ENCODE data around the gene EIF2AK2.

Gene EIF2AK2

GRCh38 chr2:37191747-37192146 is 35.0 kb upstream of the EIF2AK2 start:
- ATAC-seq = no peak
- TF ChIP-seq ARNTL (CRISPR knock-in tag; IDR thresholded peaks at IDR 0.05; ENCODE audit: borderline replicate concordance, low read depth) (no peak), ZNF8 (CRISPR knock-in tag; IDR thresholded peaks at IDR 0.05) (no peak), CSDC2 (CRISPR knock-in tag; IDR thresholded peaks at IDR 0.05) (no peak), CSRNP3 (CRISPR knock-in tag; IDR thresholded peaks at IDR 0.05) (no peak), TSHZ2 (CRISPR knock-in tag; IDR thresholded peaks at IDR 0.05) (no peak), OSR1 (CRISPR knock-in tag; IDR thresholded peaks at IDR 0.05) (no peak), ZFP30 (CRISPR knock-in tag; IDR thresholded peaks at IDR 0.05) (no peak)

GRCh38 chr2:37191253-37191652 is 34.5 kb upstream of the EIF2AK2 start:
- TF ChIP-seq POU6F1 (CRISPR knock-in tag; IDR thresholded peaks at IDR 0.05; ENCODE audit: borderline replicate concordance, low read depth) = no peak
- no peak for TF ChIP-seq OSR1 (CRISPR knock-in tag; IDR thresholded peaks at IDR 0.05)
- TF ChIP-seq BACH2 (CRISPR knock-in tag; IDR thresholded peaks at IDR 0.05; ENCODE audit: borderline replicate concordance) = no peak
- TF ChIP-seq GLIS3 (CRISPR knock-in tag; IDR thresholded peaks at IDR 0.05) = no peak
- TF ChIP-seq PPARA (CRISPR knock-in tag; IDR thresholded peaks at IDR 0.05; ENCODE audit: borderline replicate concordance) = no peak
- TF ChIP-seq SNAI2 (CRISPR knock-in tag; IDR thresholded peaks at IDR 0.05) = no peak
- no peak for TF ChIP-seq TCF4 (CRISPR knock-in tag; IDR thresholded peaks at IDR 0.05; ENCODE audit: borderline replicate concordance)
- TF ChIP-seq ZC3H10 (CRISPR knock-in tag; IDR thresholded peaks at IDR 0.05) = no peak
- no peak for TF ChIP-seq CSDC2 (CRISPR knock-in tag; IDR thresholded peaks at IDR 0.05)
- TF ChIP-seq ZFP30 (CRISPR knock-in tag; IDR thresholded peaks at IDR 0.05) = no peak
- TF ChIP-seq ZNF70 (CRISPR knock-in tag; IDR thresholded peaks at IDR 0.05) = no peak
- no peak for TF ChIP-seq TSHZ2 (CRISPR knock-in tag; IDR thresholded peaks at IDR 0.05)
- no peak for TF ChIP-seq ZNF8 (CRISPR knock-in tag; IDR thresholded peaks at IDR 0.05)
- TF ChIP-seq RARB (CRISPR knock-in tag; IDR thresholded peaks at IDR 0.05) = no peak
- TF ChIP-seq ISL1 (CRISPR knock-in tag; IDR thresholded peaks at IDR 0.05) = no peak
- no peak for TF ChIP-seq ZFP3 (CRISPR knock-in tag; IDR thresholded peaks at IDR 0.05)
- no peak for ATAC-seq

GRCh38 chr2:37190290-37190689 is 33.5 kb upstream of the EIF2AK2 start:
- ATAC-seq = no peak
- TF ChIP-seq ZNF70 (CRISPR knock-in tag; IDR thresholded peaks at IDR 0.05) (no peak), ZC3H10 (CRISPR knock-in tag; IDR thresholded peaks at IDR 0.05) (no peak), POU6F1 (CRISPR knock-in tag; IDR thresholded peaks at IDR 0.05; ENCODE audit: borderline replicate concordance, low read depth) (no peak), OSR1 (CRISPR knock-in tag; IDR thresholded peaks at IDR 0.05) (no peak), CSRNP3 (CRISPR knock-in tag; IDR thresholded peaks at IDR 0.05) (no peak), CREB5 (CRISPR knock-in tag; IDR thresholded peaks at IDR 0.05; ENCODE audit: low read depth) (no peak), SNAI2 (CRISPR knock-in tag; IDR thresholded peaks at IDR 0.05) (no peak), ISL1 (CRISPR knock-in tag; IDR thresholded peaks at IDR 0.05) (no peak), ZNF8 (CRISPR knock-in tag; IDR thresholded peaks at IDR 0.05) (no peak), ZFP3 (CRISPR knock-in tag; IDR thresholded peaks at IDR 0.05) (no peak), ZNF565 (CRISPR knock-in tag; conservative IDR thresholded peaks at IDR 0.05; ENCODE audit: low read depth) (no peak), ZFP30 (CRISPR knock-in tag; IDR thresholded peaks at IDR 0.05) (no peak), ESRRG (CRISPR knock-in tag; IDR thresholded peaks at IDR 0.05) (no peak), BACH2 (CRISPR knock-in tag; IDR thresholded peaks at IDR 0.05; ENCODE audit: borderline replicate concordance) (no peak), TCF4 (CRISPR knock-in tag; IDR thresholded peaks at IDR 0.05; ENCODE audit: borderline replicate concordance) (no peak), RARB (CRISPR knock-in tag; IDR thresholded peaks at IDR 0.05) (no peak)
